ENCODE results near the gene TLR9.

Gene TLR9

DNA sequence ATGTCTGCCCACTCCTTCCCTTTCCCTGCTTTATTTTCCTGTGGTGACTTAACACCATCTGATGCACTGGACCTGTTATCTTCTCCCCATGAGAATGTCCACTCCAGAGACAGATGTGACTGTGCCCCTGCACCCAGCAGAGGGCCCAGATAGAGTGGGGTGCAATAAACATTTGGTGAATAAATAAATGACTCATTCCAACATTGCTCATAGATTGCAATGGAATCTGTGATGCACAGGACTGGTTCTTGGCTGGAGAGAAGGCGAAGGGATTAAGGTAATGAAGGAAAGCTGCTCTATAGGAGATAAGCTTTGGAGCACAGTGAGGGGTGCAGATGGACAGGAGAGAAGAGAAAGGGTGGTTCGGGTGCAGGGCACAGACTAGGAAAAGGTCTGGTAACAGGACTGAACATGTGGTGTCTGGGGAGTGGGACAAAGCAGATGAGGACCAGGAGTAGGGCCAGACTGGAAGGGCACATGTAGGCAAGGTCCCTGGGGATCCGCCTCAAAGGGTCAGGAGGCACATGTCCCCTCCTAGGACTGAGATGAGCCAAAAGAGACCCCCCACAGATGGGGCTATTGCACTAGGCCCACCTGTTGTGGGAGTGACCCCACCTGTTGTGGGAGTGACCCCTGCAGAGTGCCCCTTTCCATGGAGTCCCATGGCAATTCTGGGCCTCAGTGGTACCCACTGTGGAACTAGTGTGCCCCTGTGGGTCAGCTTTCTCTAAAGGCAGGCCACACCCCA lies 53.8 kb downstream of the TLR9 start:
- no peak for DNase-seq
